Ascending aorta (tissue), 2 donors: ENCODE results near the gene NTSR1. TPM values are rescaled to one million over a fixed set of nuclear protein-coding genes. Genes with fewer than 3 reads are reported as not detected.

Experiments
- DNase-seq, 2 donors: peaks; one replicate each; pipeline ENCODE4 v3.0.0-alpha.2; 2019; ENCODE audit warnings: low spot score in 2 of 2
- H3K27ac ChIP-seq, 2 donors: fragments of 200-600 bp; sonication (generic); one replicate each; pipeline ENCODE4 v1.5.1; 2016 to 2017; ENCODE audit warnings: mild to moderate bottlenecking in 1 of 2
- H3K27me3 ChIP-seq: fragments of 200-600 bp; sonication (generic); one replicate; pipeline ENCODE4 v1.5.1; 2017
- H3K36me3 ChIP-seq, 2 donors: fragments of 200-600 bp; sonication (generic); one replicate each; pipeline ENCODE4 v1.5.1; 2016
- H3K4me1 ChIP-seq, 2 donors: fragments of 200-600 bp; sonication (generic); one replicate each; pipeline ENCODE4 v1.5.1; 2016 to 2017; ENCODE audit warnings: mild to moderate bottlenecking in 1 of 2
- H3K4me3 ChIP-seq, 2 donors: fragments of 200-600 bp; sonication (generic); one replicate each; pipeline ENCODE4 v1.5.1; 2016 to 2017; ENCODE audit warnings: mild to moderate bottlenecking in 1 of 2
- H3K9me3 ChIP-seq, 2 donors: fragments of 200-600 bp; sonication (generic); one replicate each; pipeline ENCODE4 v1.5.1; 2016
- intact Hi-C: fragments of 100-400 bp; cut with DNase I; formaldehyde crosslinking; loops from one replicate; pipeline ENCODE4 v1.15.1; 2023
- total RNA-seq: library from RNA; depleted of rRNA; stranded (reverse); fragments of >200 nt; gene quantifications from one replicate; pipeline ENCODE4 v1.1.0, GENCODE V29; 2016
- TF ChIP-seq, protein P1 (sequence below), 3 experiments: fragments of 200-600 bp in 2 of 3; fragments of 450-650 bp in 1 of 3; sonication (generic) in 2 of 3; IDR thresholded peaks; one replicate each; pipeline ENCODE4 v1.5.1; 2016 to 2019; ENCODE audit warnings: antibody characterized with exemption in 3 of 3, mild to moderate bottlenecking in 1 of 3, moderate library complexity in 1 of 3

The NTSR1 gene
- total RNA-seq, 1 donor from 2014 or later, result not detected

DNA sequence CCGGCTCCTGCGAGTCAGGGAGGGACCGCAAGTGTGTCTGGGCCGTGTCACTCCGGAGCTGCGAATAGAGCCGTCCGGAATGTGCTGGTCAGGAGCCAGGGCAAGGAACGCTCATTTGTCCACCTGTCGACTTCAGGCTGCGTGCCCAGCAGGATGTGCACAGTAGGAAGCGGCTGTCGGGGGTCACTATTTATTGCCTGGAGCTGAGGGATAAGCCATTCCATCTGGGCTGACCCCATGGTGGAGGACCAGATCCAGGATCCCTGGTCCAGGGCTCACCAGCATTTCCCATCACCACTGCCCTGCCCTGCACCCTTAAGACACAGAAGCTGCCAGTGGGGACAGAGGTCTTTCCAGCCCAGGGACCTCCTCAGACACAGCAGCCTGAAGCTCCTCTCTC is 14.7 kb downstream of the NTSR1 start:
- H3K27me3 ChIP-seq, result no peaks in the 10 kb centered on the region
- TF ChIP-seq, protein P1, sequence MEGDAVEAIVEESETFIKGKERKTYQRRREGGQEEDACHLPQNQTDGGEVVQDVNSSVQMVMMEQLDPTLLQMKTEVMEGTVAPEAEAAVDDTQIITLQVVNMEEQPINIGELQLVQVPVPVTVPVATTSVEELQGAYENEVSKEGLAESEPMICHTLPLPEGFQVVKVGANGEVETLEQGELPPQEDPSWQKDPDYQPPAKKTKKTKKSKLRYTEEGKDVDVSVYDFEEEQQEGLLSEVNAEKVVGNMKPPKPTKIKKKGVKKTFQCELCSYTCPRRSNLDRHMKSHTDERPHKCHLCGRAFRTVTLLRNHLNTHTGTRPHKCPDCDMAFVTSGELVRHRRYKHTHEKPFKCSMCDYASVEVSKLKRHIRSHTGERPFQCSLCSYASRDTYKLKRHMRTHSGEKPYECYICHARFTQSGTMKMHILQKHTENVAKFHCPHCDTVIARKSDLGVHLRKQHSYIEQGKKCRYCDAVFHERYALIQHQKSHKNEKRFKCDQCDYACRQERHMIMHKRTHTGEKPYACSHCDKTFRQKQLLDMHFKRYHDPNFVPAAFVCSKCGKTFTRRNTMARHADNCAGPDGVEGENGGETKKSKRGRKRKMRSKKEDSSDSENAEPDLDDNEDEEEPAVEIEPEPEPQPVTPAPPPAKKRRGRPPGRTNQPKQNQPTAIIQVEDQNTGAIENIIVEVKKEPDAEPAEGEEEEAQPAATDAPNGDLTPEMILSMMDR (IDR thresholded peaks at IDR 0.05), result no peak
- H3K4me1 ChIP-seq, result no peaks in the 10 kb centered on the region
- intact Hi-C loops, result loop anchor here (10.0 kb wide), 1 partner anchor 1281 kb away; no protein-coding TSS in a partner anchor
- peaks cover 0 to 8% of the 10 kb centered on the region in 2 donors for H3K9me3 ChIP-seq
- no peak overlapping the region for H3K4me3 ChIP-seq
- no peak for DNase-seq
- H3K36me3 ChIP-seq, result no peaks in the 10 kb centered on the region
- no peak overlapping the region for H3K27ac ChIP-seq

DNA sequence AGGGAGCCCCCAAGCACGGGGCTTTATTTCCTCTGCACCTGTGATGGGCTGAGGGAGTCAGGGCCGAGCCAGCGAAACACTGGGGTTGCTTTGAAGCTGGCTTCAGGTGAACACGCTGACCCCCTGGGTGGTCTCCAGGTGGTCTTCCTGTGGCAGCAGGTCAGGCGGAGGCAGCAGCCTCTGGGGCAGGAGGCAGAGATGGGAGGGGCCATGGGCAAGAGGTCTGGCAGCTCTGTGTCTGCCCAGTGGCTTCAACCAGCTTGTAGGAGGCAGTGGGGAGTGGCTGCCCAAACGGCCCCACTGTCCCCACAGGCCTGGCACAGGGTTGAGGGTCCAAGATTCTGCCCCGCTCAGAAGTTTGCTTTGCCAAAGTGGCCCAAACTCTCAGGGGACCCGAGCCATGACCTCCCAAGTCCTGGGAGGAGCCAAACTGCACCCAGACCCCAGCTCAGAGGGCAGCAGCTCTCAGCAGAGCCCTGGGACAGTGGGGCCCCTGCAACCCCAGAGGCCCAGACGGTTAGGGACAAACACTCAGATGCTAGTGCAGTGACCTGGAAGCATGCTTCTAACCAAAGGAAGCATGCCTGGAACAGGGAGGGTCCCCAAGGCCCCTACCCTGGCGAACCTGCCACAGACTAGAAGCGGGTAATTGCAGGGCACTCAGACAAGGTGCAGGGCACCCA is 15.3 kb downstream of the NTSR1 start:
- no peak for DNase-seq
- Histone ChIP-seq H3K4me1 (no peaks in the 10 kb centered on the region), H3K4me3 (no peak overlapping the region), H3K36me3 (no peaks in the 10 kb centered on the region), H3K27me3 (no peaks in the 10 kb centered on the region), H3K9me3 (peaks cover 0 to 8% of the 10 kb centered on the region in 2 donors), H3K27ac (no peak overlapping the region)
- intact Hi-C loops, result loop anchor here (10.0 kb wide), 1 partner anchor 1281 kb away; no protein-coding TSS in a partner anchor
- TF ChIP-seq, protein P1 (IDR thresholded peaks at IDR 0.05), result no peak

DNA sequence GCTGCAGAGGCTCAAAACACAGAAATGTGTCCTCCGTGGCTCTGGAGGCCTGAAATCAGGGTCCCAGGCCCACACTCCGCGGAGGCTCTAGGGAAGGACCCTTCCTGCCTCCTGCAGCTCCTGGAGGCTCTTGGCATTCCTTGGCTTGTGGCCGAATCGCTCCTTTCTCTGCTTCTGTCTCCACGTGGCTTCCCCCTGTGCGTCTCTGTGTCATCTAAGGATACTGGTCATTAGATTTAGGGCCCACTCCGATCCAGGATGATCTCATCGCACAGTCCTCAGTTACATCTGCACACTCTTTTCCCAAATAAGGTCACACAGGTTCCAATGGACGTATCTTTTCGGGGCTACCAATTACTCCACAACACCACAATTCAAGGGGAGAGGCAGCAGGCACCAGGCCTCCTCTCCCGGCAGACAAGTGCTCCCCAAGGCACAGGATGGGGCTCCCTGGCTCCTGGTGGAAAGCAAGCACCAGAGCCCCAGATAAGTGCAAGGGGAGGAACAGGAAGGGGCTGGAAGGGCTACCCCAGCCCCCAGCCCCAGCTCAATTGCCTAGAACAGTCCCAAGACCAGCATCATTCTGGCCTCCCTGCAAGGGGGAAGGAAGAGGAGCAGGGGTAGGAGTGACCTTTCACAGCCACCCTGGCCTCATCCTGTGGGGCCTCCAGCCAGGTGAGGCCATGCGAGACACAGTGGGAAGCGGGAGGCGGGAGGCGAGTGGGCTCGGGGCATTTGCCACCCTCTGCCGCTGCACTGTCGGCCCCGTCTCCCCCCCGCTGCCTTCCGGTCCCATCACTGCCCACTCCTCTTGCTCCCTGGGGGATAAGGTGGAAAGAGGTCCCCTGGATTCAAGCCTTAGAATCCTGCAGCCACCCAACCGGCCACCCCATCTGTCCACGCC is 16.3 kb downstream of the NTSR1 start:
- no peak for DNase-seq
- Histone ChIP-seq H3K9me3 (peaks cover 0 to 8% of the 10 kb centered on the region in 2 donors), H3K27ac (no peak overlapping the region), H3K27me3 (no peaks in the 10 kb centered on the region), H3K36me3 (no peaks in the 10 kb centered on the region), H3K4me1 (no peaks in the 10 kb centered on the region), H3K4me3 (no peak overlapping the region)
- TF ChIP-seq, protein P1 (IDR thresholded peaks at IDR 0.05), result no peak
- intact Hi-C loops, result loop anchor here (10.0 kb wide), 1 partner anchor 1280 kb away; no protein-coding TSS in a partner anchor

DNA sequence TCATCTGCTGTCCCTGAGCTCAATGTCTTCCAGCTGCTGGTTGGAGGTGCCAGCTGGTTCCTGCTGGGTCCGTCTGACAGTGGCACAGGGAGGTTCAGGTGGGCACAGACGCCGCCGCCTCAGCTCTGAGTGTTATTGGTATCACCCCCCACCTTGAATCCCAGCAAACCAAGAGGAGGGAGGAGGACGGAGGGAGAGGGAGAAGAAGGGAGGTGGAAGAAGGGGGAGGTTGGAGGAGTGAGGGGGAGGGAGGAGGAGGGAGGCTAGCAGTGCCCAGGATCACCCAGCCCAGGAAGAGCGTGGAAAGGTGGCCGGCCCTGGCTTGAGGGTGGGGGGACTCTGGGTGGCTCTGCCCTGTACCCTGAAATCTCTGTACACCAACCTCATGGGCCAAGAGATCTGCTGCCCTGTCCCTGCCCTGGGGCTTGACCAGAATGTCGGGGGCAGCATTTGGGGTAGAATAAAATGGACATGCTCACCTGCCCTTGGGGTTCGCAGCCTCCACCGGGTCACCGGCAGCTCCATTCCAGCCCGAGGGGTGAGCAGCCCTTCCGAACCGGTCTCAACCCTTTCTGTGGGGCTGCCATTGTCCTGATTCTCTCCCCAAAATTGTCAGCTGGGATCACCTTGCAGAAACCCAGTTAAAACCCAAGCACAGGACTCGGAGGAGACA is 17.1 kb downstream of the NTSR1 start:
- intact Hi-C loops, result loop anchor here (10.0 kb wide), 1 partner anchor 1279 kb away; no protein-coding TSS in a partner anchor
- H3K36me3 ChIP-seq, result no peaks in the 10 kb centered on the region
- no peaks in the 10 kb centered on the region for H3K4me1 ChIP-seq
- TF ChIP-seq, protein P1 (IDR thresholded peaks at IDR 0.05), result no peak
- no peaks in the 10 kb centered on the region for H3K27me3 ChIP-seq
- H3K4me3 ChIP-seq, result no peak overlapping the region
- no peak overlapping the region for H3K27ac ChIP-seq
- DNase-seq, result no peak
- peaks cover 0 to 8% of the 10 kb centered on the region in 2 donors for H3K9me3 ChIP-seq

DNA sequence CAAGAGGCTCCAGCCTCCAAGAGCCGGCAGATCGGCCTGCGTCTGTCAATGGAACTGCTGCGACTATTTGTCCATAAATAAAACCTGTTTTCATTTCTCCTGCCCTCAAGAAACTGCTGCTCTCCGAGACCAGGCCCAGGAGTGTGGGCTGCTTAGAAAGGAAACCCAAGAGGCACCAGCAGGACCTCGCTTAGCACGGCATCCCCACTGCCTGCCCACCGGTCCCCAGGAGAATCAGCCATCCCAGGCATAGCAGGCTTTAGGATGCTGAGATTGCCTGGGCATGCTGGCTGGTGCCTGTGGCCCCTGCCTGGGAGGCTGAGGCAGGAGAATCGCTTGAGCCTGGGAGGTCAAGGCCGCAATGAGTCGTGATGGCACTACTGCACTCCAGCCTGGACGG is 17.6 kb downstream of the NTSR1 start:
- TF ChIP-seq, protein P1 (IDR thresholded peaks at IDR 0.05), result no peak
- Histone ChIP-seq H3K36me3 (no peaks in the 10 kb centered on the region), H3K9me3 (peaks cover 0 to 3% of the 10 kb centered on the region in 2 donors), H3K27ac (no peak overlapping the region), H3K4me3 (no peak overlapping the region), H3K27me3 (no peaks in the 10 kb centered on the region), H3K4me1 (no peaks in the 10 kb centered on the region)
- intact Hi-C loops, result loop anchor here (10.0 kb wide), 1 partner anchor 1279 kb away; no protein-coding TSS in a partner anchor
- DNase-seq, result no peak
